Activated CD4-positive, alpha-beta T cell treated with anti-CD3 and anti-CD28 coated beads for 1 hour (primary cell): ENCODE measurements around the gene POLR1A.

Experiments used
- DNase-seq: peaks from one replicate; pipeline ENCODE4 v3.0.0-alpha.2; 2020

POLR1A gene

DNA sequence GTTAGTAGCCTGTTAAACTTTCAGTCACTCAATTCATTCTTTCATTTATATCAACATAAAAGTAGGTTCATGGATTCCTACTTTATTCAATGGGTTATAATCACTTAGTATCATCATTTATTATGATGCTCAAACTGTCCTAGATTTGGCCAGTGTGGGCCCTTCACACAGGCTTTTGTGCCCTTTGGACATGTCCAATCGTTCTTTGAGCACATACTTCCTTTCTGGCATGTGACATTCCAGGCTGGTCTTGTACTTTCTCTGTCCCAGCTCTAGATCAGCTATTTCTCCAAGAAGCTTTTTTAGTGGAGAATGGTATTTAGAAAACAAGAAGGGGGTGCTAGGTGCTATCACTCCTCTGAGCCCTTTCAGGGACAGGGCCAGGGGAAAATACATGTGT is 11.5 kb downstream of the POLR1A start:
- DNase-seq, result no peak

DNA sequence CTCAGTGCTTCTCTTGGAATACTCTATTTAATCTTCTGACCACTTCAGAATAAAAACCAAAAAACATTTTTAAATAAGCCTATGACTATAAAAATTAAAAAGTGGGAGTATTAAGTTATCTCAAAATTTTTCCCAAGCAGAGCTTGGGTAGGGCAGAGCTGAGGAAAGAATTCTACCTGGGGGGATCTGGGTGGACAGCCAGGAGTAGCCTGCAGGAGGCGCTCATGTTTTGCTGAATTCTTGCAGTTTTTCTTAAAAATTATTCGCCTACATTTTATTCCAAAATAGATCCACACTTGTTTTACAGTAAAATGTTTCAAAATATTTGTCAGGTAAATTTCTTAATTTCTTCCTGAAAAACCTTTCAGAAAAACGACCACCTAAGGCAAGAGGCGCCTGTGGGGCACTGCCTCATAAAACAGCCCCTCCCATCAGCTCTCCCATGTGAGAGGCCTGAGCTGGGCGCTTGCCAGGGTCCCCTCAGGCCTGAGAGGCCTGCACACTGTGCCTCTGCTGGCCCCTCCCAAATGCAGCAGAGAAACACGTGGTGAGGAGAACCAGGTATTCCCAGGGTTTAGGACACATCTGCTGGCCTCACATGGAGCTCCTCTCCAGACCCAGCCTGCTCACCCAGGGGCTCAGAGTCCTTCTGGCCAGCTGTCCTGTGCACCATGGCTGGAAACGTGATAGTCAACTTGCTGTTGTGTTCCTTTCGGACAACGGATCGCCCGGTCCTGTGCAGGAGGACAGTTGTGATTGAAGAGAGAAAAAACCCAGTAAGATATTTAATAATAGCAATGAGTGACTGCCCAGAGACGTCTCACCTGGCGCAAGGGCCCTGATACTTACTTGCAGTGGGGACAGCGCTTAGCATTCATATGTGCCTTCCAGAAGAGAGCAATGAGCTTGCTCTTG is 17.5 kb downstream of the POLR1A start:
- no peak for DNase-seq

DNA sequence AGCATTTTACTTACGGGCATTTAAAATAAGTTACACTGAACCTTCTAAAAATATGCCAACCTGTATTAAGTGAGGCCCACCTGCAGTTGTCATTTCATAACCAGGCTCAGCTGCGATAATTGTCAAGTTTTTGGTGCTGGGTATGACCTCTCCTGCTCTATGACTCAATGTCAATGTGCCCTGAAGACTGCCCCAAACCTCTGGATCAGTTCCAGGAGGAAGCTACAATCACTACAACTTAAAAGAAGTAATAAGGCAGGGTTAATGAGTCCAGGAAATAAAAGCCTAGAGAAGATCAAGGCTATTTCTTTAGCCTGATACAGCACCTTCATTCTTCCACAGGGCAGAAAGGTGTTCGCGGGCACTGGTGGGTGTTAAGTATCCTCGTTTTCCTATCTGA is 22.9 kb downstream of the POLR1A start:
- no peak for DNase-seq

DNA sequence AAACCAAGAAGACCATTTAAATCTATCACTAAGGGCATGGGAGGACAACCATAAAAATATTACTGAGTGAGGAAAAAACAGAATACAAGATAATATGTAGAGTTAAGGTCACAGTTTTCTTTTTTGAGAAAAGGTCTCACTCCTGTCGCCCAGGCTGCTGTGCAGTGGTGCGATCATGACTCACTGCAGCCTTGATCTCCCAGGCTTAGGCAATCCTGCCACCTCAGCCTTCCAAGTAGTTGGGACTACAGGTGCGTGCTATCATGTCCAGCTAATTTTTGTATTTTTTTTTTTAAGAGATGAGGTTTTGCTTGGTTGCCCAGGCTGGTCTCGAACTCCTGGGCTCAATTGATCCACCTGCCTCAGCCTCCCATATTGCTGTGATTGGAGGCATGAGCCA is 24.0 kb downstream of the POLR1A start:
- no peak for DNase-seq

DNA sequence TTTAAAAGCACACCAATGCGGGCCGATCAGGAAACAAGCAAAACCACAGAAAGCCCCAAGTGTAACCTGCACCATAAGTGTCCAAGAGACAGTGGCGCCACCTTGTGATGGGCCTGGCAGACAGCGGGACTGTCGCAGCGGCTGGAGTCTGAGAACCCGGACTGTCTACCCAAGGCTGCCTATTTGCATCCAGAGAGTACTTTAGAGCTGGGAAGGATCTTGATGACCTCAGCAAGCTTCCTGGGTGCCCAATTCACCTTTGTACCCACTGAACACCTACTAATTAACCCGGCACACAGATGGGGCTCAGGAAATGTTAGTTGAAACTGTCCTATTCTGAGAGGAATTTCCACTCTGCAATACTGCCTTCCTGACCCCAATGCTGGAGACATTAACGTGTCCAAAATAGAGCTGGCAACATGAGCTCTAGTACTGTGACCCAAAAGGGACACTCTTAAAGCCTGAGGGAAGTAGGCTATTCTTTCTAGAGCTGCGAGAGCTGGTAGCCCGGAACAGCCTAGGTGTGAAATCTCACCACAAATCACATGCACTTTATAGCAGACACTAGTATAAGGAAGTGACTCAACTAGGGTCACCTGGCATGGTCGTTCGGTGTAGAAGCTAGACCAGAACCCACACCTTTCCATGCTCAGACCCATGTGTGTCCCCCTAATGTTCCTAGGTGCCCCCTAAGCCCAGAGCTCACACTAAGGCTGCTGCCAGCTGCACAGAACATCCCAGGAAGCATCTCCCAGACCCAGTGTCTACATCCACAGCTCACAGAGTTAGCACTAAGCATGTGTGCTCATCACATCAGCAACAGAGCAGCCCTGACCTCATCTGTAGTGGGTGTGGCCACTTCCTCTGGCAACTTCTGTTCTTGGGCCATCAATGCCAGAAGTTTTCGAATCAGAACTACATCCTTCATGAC is 25.4 kb downstream of the POLR1A start:
- peak; percentile 72 for DNase-seq

DNA sequence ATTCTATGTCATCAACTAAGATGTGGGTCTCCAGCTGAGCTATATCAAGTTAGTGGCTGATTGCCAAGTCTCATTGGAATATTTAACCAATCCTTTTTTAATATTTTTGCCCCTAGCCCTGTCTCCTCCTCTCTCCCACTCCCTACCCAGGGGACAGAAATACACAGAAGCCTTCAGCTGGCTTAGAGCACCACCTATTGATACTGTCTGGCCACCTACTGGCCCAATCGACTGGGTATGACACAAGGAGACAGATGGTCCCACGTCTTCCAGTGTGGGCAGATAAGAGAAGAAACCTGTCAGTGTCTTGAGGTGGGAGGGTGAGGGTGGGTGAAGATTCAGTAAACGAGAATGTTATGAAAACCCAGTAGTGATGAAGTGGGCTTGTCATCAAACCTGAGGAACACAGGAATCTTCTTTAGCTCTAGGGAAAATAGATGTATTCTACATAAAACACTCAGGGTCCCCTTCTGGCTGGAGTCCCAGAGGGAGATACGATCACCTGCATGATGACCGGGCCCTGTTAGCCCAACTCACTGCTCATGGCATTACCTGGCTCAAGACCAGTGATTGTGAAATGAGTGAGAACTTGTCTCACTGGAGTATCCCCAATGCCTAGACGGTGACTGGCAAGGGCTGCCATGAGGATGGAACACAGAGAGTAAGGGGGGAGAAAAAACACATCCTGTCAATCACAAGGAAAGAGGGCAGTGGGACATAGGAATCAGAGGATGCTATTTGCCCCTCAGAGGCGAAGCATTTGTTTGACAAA is 26.7 kb downstream of the POLR1A start:
- no peak for DNase-seq

DNA sequence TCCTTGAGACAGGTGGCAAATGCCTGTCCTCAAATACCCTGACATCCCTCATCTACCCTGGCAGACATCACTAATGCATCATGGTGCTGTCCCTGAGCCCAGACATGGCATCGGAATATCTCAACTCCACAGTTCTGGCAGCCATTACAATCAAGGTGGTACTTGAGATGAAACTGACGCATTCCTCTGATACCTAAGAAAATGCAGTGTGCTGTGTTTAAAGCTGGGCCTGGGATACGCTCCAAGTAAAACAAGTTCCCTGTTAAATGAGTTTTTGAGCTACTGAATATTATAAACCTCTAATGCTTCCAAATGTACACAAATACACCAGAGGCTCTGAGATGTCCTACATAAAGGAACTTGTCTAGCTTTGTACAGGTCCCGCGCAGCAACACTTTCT is 29.8 kb downstream of the POLR1A start:
- no peak for DNase-seq

DNA sequence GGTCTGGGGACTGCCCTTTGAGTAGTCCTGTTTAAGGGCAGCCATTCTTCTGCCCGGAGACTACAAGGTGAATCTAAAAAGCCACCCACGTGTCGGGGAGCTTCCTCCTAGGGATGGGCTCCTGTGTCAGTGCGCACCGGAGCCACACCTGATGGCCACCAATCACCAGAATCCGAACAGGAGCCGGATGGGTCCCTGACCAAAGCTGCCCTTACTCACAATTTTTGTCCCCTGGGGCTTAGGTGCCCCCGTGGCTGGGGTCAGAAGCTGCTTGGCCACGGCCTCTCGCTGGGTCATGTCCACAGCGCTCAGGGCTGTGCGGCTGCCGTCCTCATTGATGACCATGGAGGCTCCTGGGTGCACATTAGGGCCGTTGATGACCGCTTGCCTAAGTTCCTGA is 30.9 kb downstream of the POLR1A start:
- DNase-seq, result no peak

DNA sequence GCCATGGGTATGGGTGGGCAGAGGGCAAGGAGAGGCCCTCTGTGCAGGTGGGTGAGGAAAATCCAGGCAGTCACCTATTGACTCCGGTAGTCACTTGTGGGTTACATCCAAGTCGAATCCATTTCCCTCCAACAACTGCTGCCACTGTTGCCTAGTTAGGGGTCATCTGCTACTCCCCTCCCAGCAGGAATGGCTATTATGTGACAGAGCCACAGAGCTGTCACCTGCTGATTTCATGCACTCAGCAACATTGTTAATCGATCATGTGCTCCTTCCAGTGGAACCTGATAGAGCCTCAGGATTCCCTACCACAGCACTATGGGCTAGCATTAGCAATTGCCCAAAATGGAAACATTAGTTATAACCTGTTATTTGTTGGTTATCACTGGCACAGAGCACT is 31.4 kb downstream of the POLR1A start:
- DNase-seq, result no peak

DNA sequence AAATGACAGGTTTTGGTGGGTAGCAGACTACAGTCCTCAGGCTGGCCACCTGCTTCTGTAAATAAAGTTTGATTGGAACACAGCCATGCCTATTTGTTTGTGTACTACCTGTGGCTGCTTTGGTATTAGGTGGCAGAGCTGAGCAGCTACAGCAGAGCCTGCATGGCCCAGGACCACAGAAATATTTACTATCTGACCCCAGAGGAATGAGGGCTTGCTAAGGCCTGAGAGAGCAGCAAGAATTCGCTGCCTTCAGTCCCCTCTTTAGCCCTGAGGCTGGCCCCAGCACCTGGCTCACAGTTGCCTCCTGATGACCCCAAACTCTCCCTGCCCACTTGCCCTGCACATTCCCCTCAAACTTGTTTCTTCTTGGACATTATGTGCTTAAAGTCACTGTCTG is 32.5 kb downstream of the POLR1A start:
- no peak for DNase-seq

DNA sequence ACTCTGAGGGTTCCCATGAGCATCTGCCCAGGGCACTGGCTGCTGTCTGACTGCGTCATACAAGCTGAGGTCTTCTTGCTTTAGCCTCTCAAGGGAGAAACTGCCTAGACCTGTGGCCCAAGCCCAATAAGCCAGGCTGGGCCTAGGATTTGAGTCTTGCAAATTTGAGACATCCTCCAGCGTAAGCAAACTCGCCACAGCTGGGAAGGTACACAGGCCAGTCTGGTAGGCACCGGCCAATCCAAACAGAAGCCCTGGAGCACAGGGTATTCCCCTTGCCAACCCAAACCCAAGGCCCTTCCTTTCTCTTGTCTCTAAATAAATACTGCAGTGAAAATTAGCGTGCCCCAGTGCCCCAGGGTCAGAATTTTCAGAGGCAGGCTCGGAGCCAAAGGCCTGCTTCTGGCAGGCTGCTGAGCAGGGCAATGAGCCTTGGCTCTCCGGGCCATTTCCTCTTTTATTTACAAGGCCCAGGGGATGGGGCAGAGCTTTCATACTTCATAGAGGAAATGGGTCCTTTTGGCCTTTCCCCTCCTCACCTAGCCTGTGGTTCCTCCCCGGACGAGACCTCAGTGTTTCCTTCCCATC is 33.3 kb downstream of the POLR1A start:
- no peak for DNase-seq

DNA sequence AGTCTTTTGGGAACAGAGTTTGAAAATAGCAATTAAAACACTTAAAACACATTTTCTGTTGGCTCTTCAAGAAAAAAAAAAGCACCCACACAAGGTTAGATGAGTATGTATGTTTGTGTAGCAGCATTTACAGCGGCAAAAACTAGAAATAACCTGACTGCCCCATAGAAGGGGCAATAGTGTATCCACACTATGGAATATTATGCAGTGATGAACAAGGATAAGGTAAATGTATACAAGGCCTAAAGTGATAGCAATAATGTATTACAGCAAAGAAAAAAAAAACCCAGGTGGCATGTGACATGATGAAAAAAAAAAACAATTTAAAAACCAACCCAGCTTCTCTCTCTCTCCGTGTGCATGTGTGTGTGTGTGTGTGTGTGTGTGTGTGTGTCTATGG is 34.8 kb downstream of the POLR1A start:
- DNase-seq, result no peak

DNA sequence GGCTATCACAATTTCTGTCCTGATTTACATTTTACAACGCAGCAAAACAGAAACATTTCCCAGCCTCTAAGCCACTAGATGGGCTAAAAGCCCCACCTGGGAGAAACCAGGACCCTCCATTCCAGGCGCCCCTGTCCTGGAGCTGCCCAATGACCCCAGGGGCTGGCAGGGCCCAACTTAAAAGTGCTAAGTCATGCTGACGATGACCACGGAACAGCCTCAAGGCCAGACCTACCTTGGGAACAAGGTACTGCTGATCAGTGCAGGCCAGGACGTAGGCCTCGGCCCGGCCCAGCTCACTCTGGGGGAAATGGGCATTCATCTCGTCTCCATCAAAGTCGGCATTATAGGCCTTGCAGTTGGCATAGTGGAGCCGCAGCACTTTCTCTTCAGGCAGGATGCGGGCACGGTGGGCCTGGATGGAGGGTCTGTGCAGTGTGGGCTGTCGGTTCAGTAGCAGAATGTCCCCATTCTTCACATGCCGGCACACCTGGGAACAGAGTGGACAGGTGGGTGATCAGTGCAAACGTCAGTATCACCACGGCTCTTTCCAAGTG is 35.8 kb downstream of the POLR1A start:
- DNase-seq, result no peak

DNA sequence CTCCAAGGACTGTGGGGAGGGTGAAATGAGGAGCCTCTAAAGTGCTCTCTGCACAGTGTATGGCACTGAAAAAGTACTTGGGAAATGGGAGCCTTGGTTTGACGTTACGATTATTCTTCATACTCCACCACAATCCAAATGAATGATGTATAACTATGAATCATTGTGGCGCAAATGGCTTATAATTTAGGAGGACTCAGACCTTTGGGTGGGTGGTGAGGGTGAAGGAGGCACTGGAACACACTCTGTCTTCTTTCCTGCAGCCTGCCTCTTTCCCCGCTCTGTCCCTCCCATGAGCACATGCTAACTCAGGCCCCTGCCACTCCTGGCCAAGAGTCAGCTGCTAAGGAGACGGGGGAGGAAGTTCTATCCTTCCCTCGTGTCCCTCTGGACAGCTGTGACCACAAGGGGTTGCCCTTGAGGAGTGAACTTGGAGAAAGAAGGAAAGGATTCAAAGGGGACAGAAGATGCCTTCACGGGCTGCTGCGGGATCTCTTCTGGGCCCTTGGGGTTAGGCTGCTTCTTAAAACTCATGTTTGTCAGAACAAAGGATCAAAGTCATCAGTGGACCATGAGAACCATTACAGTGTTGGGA is 36.5 kb downstream of the POLR1A start:
- DNase-seq, result no peak

DNA sequence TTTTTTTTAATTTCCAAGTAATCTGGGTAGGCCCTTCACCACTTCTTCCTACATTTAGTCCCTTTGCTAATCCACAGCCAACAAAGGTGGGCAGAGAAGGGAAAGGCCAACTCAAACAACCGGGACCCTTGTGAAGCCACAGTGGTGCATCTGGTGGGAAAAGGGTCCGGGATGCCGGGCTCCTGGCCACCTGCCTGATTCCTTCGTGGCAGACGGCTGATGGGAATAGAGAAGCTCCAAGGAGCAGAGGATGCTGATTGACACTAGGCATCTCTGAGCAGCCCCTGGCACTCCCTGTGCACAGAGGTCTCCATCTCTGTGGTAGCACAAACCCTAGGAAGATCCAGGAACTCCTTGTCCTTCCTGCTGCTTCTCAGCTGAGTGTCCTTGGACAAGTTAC is 37.0 kb downstream of the POLR1A start:
- DNase-seq, result no peak

DNA sequence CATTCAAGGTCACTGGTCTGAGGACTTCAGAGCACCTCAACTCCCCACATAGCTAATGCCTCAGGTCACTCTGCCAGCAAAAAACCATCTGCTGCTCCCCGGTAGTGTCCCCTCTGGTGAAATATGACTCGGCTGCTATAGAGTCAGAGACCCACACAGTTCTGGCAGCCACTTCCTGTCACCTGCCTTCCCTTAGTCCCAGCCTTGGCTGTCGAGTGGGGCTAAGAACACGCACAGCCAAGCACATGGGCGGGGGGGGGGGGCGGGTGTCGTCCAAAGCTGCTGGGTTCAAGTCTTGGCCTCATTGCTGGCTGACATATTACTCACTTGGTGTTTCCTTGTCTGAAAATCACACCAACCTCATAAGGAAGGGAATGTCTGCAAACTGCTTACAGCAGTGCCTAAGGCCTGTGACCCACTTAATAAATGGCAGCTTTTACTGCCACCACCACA is 37.5 kb downstream of the POLR1A start:
- no peak for DNase-seq

DNA sequence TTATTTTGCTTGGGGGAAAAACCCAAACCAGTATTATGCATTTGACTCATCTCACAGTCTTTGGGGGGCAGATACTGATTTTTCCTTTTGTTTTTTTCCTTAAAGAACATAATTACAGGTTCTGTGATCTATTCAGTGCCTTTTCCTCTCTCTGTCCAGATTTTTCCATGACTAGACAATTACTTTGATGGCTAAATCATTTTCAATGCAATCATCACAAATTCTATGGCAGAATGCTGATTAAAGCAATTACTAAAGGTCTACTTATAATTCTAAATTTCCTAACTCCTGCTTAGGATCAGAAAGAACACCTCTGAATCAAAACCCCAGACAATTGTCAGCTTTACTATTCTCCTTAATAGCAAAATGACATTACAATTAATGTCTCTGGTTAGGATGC is 38.8 kb downstream of the POLR1A start:
- DNase-seq, result no peak

DNA sequence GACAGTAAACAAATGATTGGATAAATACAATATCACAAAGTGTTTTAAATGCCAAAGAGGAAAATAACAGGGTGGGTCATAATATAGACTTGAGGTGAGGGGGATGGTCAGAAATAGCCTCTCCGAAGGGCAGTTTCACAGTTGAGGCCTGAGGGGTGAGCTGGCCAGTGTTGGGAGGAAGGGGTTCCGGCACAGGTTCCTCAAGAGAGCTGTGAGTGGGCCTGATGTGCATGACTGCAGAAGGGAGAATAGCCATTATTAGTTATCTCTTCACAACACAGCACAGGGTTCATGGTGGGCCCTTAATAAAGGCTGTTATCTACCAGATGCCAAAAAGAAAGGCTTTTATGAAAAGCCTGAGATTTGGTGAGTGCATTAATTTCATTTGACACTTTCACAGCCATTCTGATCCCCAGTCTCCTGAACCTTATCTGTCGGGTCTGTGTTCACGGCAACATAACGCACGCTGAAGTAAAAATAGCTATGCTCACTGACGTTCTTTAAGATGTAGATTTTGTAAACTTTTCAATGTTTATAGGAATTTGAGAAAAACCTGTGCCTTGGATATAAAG is 39.6 kb downstream of the POLR1A start:
- no peak for DNase-seq

DNA sequence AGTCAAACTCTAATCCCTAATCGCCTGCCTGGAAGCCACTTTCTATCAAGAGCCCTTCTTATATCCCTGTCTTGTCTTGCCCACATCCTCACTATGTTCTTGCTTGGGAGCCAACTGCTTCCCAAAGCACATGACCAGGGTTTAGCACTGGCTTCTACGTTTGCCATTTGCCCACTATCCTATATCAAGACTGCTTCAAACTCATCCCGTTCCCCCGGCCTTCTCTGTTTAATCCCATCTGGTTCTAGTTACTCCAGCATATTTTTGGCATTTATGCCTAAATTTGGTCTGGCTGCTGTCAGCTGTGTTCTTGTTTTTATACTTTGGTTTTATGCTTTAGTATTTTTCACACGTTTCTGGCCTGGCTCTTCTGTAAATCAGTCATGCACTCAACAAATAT is 40.2 kb downstream of the POLR1A start:
- DNase-seq, result no peak

DNA sequence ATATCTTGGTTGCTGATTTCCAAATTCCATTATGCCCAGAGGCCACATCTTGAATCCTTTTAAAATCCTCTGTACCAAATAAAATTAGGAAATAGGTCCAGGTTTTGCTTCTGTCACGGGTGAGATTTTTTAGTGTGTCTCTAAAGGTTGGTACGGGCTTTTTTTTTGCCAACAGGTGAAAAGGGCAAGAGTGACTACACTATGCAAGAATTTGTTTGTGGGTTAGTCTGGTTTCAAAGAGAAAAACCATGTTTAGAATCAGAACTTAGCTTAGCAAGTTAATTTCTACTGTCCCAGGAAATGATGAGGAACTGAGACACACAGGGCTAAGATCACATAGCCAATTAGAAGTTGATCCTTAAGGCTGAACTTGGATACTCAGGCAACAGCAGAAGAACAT is 41.7 kb downstream of the POLR1A start:
- DNase-seq, result no peak

DNA sequence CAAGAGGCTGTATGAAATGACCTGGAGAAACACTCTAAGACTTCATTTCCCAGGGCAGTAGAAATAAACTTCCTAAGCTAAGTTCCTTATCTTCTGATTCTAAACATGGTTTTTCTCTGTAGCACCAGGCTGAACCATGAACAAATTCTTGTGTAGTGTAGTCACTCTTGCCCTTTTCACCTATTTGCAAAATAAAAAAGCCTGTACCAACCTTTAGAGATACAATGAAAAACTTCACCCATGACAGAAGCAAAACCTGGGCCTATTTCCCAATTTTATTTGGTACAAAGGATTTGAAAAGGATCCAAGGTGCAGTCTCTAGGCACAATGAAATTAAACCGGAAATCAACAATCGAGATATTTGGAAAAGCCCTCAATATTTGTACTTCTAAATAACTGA is 43.6 kb downstream of the POLR1A start:
- DNase-seq, result no peak
